Islet precursor cell (in vitro differentiated cells): ENCODE data around the gene RSPH3.
A peak's percentile ranks its signal among the peaks of the same experiment; 100 is the strongest.
"Not testable (repeated sequence)": the region's sequence is repeated elsewhere in the genome, so short reads cannot be mapped to it uniquely, and the experiment has no call there.

Source experiments
- DNase-seq: peaks from one replicate; pipeline ENCODE4 v3.0.0-alpha.2; 2018

RSPH3 gene

GRCh38 chr6:158999666-159000403, at the start of gene RSPH3:
RSPH3 (minus strand) TSS chr6:159000202; CDS start chr6:158999550, 652 bp downstream.
- DNase-seq, result peak; percentile 99

- DNase-seq, result peak; percentile 8
Observed at GRCh38 chr6:159047891-159048685, 48.1 kb upstream of the RSPH3 start.

- DNase-seq, result no peak
Observed at GRCh38 chr6:159045801-159046200, 45.8 kb upstream of the RSPH3 start.

- DNase-seq, result no peak
Observed at GRCh38 chr6:159044899-159045727, 45.1 kb upstream of the RSPH3 start, which contains the start of gene TAGAP. TAGAP (minus strand) TSS chr6:159044991; CDS start chr6:159044146, 845 bp downstream.

GRCh38 chr6:159043947-159044346, 43.9 kb upstream of the RSPH3 start:
- DNase-seq, result no peak

- DNase-seq, result no peak
Observed at GRCh38 chr6:159043251-159043650, 43.2 kb upstream of the RSPH3 start.

GRCh38 chr6:159042826-159043181, 42.8 kb upstream of the RSPH3 start:
- DNase-seq, result no peak

GRCh38 chr6:159042003-159042825, 42.2 kb upstream of the RSPH3 start:
- peak; percentile 90 for DNase-seq

- no peak for DNase-seq
Observed at GRCh38 chr6:159041181-159041580, 41.2 kb upstream of the RSPH3 start.

- no peak for DNase-seq
Observed at GRCh38 chr6:159039885-159040258, 39.9 kb upstream of the RSPH3 start.

GRCh38 chr6:159038914-159039884, 39.2 kb upstream of the RSPH3 start:
- peak; percentile 45 for DNase-seq

GRCh38 chr6:159038318-159038717, 38.3 kb upstream of the RSPH3 start:
- not testable (repeated sequence) for DNase-seq

- peak; percentile 51 for DNase-seq
Observed at GRCh38 chr6:159037756-159038290, 37.8 kb upstream of the RSPH3 start.

- no peak for DNase-seq
Observed at GRCh38 chr6:159036673-159037072, 36.7 kb upstream of the RSPH3 start.

- DNase-seq, result peak; percentile 45
Observed at GRCh38 chr6:159035891-159036290, 35.9 kb upstream of the RSPH3 start.

- DNase-seq, result peak; percentile 37
Observed at GRCh38 chr6:159033160-159034049, 33.4 kb upstream of the RSPH3 start.

GRCh38 chr6:159031846-159032245, 31.8 kb upstream of the RSPH3 start:
- DNase-seq, result no peak

- DNase-seq, result no peak
Observed at GRCh38 chr6:159030168-159030567, 30.2 kb upstream of the RSPH3 start.

- not testable (repeated sequence) for DNase-seq
Observed at GRCh38 chr6:159025224-159025623, 25.2 kb upstream of the RSPH3 start.

- no peak for DNase-seq
Observed at GRCh38 chr6:159023893-159024292, 23.9 kb upstream of the RSPH3 start.
